ENCODE results near the gene MBNL2.

The MBNL2 gene

GRCh38 chr13:97388373-97388772, 166.2 kb downstream of the MBNL2 start:
- Histone ChIP-seq H3K9me3 (replicated peaks; ENCODE audit: insufficient read depth, low read length) (no peaks in the 10 kb centered on the region), H4K20me1 (ENCODE audit: insufficient read depth, low read length) (no peaks in the 10 kb centered on the region), H3K27ac (ENCODE audit: low read length) (no peak overlapping the region), H3K9me2 (replicated peaks; ENCODE audit: insufficient read depth, low read length) (no peaks in the 10 kb centered on the region), H3F3A (ENCODE audit: insufficient read depth, low read length) (no peaks in the 10 kb centered on the region), H2AFZ (ENCODE audit: low read length) (no peak overlapping the region), H3K79me2 (ENCODE audit: low read length) (no peaks in the 10 kb centered on the region), H3K27me3 (replicated peaks; ENCODE audit: insufficient read depth, low read length) (no peaks in the 10 kb centered on the region), H3K9ac (ENCODE audit: low read length) (no peak overlapping the region), H3K4me1 (ENCODE audit: low read length) (no peaks in the 10 kb centered on the region), H3K36me3 (replicated peaks; ENCODE audit: insufficient read depth, low read length) (no peaks in the 10 kb centered on the region; the same call in 1 of the 2 replicates), H3K4me3 (ENCODE audit: low read length) (no peak overlapping the region), H3K4me2 (ENCODE audit: low read depth, low read length) (no peak overlapping the region)
- TF ChIP-seq, protein P1, sequence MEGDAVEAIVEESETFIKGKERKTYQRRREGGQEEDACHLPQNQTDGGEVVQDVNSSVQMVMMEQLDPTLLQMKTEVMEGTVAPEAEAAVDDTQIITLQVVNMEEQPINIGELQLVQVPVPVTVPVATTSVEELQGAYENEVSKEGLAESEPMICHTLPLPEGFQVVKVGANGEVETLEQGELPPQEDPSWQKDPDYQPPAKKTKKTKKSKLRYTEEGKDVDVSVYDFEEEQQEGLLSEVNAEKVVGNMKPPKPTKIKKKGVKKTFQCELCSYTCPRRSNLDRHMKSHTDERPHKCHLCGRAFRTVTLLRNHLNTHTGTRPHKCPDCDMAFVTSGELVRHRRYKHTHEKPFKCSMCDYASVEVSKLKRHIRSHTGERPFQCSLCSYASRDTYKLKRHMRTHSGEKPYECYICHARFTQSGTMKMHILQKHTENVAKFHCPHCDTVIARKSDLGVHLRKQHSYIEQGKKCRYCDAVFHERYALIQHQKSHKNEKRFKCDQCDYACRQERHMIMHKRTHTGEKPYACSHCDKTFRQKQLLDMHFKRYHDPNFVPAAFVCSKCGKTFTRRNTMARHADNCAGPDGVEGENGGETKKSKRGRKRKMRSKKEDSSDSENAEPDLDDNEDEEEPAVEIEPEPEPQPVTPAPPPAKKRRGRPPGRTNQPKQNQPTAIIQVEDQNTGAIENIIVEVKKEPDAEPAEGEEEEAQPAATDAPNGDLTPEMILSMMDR (IDR thresholded peaks at IDR 0.05; ENCODE audit: low read length): no peak
- no peak for TF ChIP-seq EZH2 (optimal IDR thresholded peaks at IDR 0.05; ENCODE audit: low read depth, low read length)
- no peak for TF ChIP-seq EZH2phosphoT487 (IDR thresholded peaks at IDR 0.05; ENCODE audit: low read length)
- DNase-seq: no peak

GRCh38 chr13:97390941-97391600, 168.9 kb downstream of the MBNL2 start:
- Histone ChIP-seq H3K9ac (ENCODE audit: low read length) (no peak overlapping the region), H3K36me3 (replicated peaks; ENCODE audit: insufficient read depth, low read length) (no peaks in the 10 kb centered on the region; the same call in 1 of the 2 replicates), H4K20me1 (ENCODE audit: insufficient read depth, low read length) (no peaks in the 10 kb centered on the region), H3K27ac (ENCODE audit: low read length) (no peak overlapping the region), H3K9me3 (replicated peaks; ENCODE audit: insufficient read depth, low read length) (no peaks in the 10 kb centered on the region), H3K27me3 (replicated peaks; ENCODE audit: insufficient read depth, low read length) (no peaks in the 10 kb centered on the region), H2AFZ (ENCODE audit: low read length) (no peak overlapping the region), H3K4me3 (ENCODE audit: low read length) (no peak overlapping the region), H3K4me2 (ENCODE audit: low read depth, low read length) (no peak overlapping the region), H3F3A (ENCODE audit: insufficient read depth, low read length) (no peaks in the 10 kb centered on the region), H3K4me1 (ENCODE audit: low read length) (no peaks in the 10 kb centered on the region), H3K9me2 (replicated peaks; ENCODE audit: insufficient read depth, low read length) (no peaks in the 10 kb centered on the region), H3K79me2 (ENCODE audit: low read length) (no peaks in the 10 kb centered on the region)
- no peak for DNase-seq
- TF ChIP-seq EZH2phosphoT487 (IDR thresholded peaks at IDR 0.05; ENCODE audit: low read length): no peak
- TF ChIP-seq EZH2 (optimal IDR thresholded peaks at IDR 0.05; ENCODE audit: low read depth, low read length): no peak

DNA sequence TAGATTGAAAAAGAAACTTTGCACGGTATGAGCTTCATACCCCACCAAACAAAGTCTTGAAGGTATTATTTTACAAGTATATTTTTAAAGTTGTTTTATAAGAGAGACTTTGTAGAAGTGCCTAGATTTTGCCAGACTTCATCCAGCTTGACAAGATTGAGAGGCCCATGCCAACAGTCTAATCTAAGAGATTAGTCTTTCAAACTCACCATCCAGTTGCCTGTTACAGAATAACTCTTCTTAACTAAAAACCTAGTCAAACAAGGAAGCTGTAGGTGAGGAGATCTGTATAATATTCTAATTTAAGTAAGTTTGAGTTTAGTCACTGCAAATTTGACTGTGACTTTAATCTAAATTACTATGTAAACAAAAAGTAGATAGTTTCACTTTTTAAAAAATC, 169.9 kb downstream of the MBNL2 start:
- DNase-seq: no peak
- Histone ChIP-seq H2AFZ (ENCODE audit: low read length) (no peak overlapping the region), H3K79me2 (ENCODE audit: low read length) (no peaks in the 10 kb centered on the region), H3K27me3 (replicated peaks; ENCODE audit: insufficient read depth, low read length) (no peaks in the 10 kb centered on the region), H3K4me3 (ENCODE audit: low read length) (no peak overlapping the region), H3K9ac (ENCODE audit: low read length) (no peak overlapping the region), H3K9me2 (replicated peaks; ENCODE audit: insufficient read depth, low read length) (no peaks in the 10 kb centered on the region), H4K20me1 (ENCODE audit: insufficient read depth, low read length) (no peaks in the 10 kb centered on the region), H3K27ac (ENCODE audit: low read length) (no peak overlapping the region), H3K4me2 (ENCODE audit: low read depth, low read length) (no peak overlapping the region), H3K9me3 (replicated peaks; ENCODE audit: insufficient read depth, low read length) (no peaks in the 10 kb centered on the region), H3K36me3 (replicated peaks; ENCODE audit: insufficient read depth, low read length) (no peaks in the 10 kb centered on the region; the same call in 1 of the 2 replicates), H3K4me1 (ENCODE audit: low read length) (no peaks in the 10 kb centered on the region), H3F3A (ENCODE audit: insufficient read depth, low read length) (no peaks in the 10 kb centered on the region)
- TF ChIP-seq EZH2 (optimal IDR thresholded peaks at IDR 0.05; ENCODE audit: low read depth, low read length) (no peak), EZH2phosphoT487 (IDR thresholded peaks at IDR 0.05; ENCODE audit: low read length) (no peak)
- TF ChIP-seq, protein P1 (IDR thresholded peaks at IDR 0.05; ENCODE audit: low read length): no peak

DNA sequence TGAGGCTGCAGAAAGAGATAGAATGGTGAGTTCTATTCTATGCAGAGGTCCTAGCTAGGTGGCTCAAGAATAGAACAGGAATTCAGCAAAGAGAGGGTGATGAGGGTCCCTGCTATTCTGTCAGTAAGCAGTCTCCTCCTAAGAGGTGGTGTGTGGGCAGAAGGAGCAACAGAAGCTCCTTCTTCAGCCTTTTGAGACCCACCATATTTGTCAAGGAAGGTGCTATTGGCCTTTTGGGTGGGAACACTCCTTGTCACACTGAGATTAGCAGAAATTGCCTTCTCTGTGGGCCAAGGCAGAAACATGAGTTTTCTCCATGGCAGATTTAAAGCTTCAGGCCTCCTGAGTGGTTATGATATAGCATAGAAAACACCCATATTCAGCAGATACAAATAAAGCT, 172.4 kb downstream of the MBNL2 start:
- Histone ChIP-seq H3K27me3 (replicated peaks; ENCODE audit: insufficient read depth, low read length) (no peaks in the 10 kb centered on the region), H3K9me2 (replicated peaks; ENCODE audit: insufficient read depth, low read length) (no peaks in the 10 kb centered on the region), H3K9ac (ENCODE audit: low read length) (no peak overlapping the region), H3K4me1 (ENCODE audit: low read length) (no peaks in the 10 kb centered on the region), H3K4me2 (ENCODE audit: low read depth, low read length) (no peak overlapping the region), H4K20me1 (ENCODE audit: insufficient read depth, low read length) (no peaks in the 10 kb centered on the region), H3K79me2 (ENCODE audit: low read length) (no peaks in the 10 kb centered on the region), H3K4me3 (ENCODE audit: low read length) (no peak overlapping the region), H3K27ac (ENCODE audit: low read length) (no peak overlapping the region), H2AFZ (ENCODE audit: low read length) (no peak overlapping the region), H3F3A (ENCODE audit: insufficient read depth, low read length) (no peaks in the 10 kb centered on the region), H3K9me3 (replicated peaks; ENCODE audit: insufficient read depth, low read length) (no peaks in the 10 kb centered on the region), H3K36me3 (replicated peaks; ENCODE audit: insufficient read depth, low read length) (no peaks in the 10 kb centered on the region; the same call in 1 of the 2 replicates)
- TF ChIP-seq EZH2 (optimal IDR thresholded peaks at IDR 0.05; ENCODE audit: low read depth, low read length) (no peak), EZH2phosphoT487 (IDR thresholded peaks at IDR 0.05; ENCODE audit: low read length) (no peak)
- TF ChIP-seq, protein P1 (IDR thresholded peaks at IDR 0.05; ENCODE audit: low read length): no peak
- no peak for DNase-seq

All from MM.1S (cell line).